ENCODE data around the gene GRIA1. TPM values are rescaled to one million over a fixed set of nuclear protein-coding genes. Genes with fewer than 3 reads are reported as not detected.

Gene GRIA1
- total RNA-seq, 1 experiment from 2014 or later, result not detected

DNA sequence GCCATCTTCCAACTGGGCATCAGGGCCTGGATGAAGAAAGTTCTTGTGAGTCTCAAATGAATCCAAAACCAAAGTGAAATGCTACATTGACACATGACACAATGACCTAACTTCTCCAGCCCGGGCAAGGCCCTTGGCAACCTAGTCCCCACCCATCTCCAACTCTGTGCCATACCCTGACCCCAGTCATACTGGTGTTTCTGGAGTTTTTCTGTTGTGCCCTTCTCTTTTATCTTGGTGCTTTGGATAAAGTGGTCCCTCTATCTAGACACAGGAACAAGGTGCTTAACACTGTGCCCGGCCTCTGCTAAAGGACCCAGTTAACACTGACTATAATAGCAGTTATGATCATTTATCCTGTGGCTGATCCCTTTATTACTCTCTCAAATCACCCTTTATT lies 149.8 kb downstream of the GRIA1 start:
- DNase-seq, result no peak
- Histone ChIP-seq H3K4me2 (ENCODE audit: low read depth, low read length, poor library complexity, severe bottlenecking) (no peak overlapping the region), H3K9me2 (replicated peaks; ENCODE audit: insufficient read depth, low read length) (no peaks in the 10 kb centered on the region), H3K79me2 (ENCODE audit: low read length) (no peaks in the 10 kb centered on the region), H3K27ac (ENCODE audit: low read length) (no peak overlapping the region), H3K9ac (ENCODE audit: low read length) (no peak overlapping the region), H3K27me3 (ENCODE audit: low read length) (no peaks in the 10 kb centered on the region), H3K4me3 (ENCODE audit: low read length) (no peak overlapping the region), H3K4me1 (ENCODE audit: low read length) (no peaks in the 10 kb centered on the region), H2AFZ (ENCODE audit: low read length) (no peak overlapping the region), H3K9me3 (ENCODE audit: low read length) (no peaks in the 10 kb centered on the region), H4K20me1 (ENCODE audit: insufficient read depth, low read depth, low read length) (no peaks in the 10 kb centered on the region), H3K36me3 (ENCODE audit: insufficient read depth, low read length) (no peaks in the 10 kb centered on the region)

DNA sequence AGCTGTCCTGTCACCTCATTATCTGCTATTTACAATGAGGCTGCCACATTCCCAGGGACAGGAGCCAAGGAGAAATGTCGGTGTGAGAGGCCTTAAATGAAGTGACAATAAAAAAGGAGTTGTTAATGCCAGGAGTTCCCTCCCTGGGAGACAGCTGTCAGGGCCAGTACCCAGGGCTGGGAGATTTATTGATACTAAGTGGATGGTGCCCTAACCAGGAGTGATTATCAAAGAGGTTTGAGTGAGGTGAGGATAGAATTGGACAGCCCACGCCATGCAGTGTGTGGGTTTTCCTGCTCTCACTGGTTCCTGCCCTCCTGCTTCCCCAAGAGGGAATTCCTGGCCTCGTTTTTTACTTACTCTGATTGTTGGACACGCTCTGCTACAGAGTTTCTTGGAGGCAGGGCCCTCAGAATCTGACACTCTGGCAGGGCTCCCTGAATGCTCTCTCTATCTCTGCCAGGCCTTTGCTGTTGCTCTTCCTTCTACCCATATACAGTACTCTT lies 150.8 kb downstream of the GRIA1 start:
- Histone ChIP-seq H3K27me3 (ENCODE audit: low read length) (no peaks in the 10 kb centered on the region), H3K4me3 (ENCODE audit: low read length) (no peak overlapping the region), H3K4me1 (ENCODE audit: low read length) (no peaks in the 10 kb centered on the region), H4K20me1 (ENCODE audit: insufficient read depth, low read depth, low read length) (no peaks in the 10 kb centered on the region), H3K27ac (ENCODE audit: low read length) (no peak overlapping the region), H3K36me3 (ENCODE audit: insufficient read depth, low read length) (no peaks in the 10 kb centered on the region), H2AFZ (ENCODE audit: low read length) (no peak overlapping the region), H3K9me3 (ENCODE audit: low read length) (no peaks in the 10 kb centered on the region), H3K9me2 (replicated peaks; ENCODE audit: insufficient read depth, low read length) (no peaks in the 10 kb centered on the region), H3K4me2 (ENCODE audit: low read depth, low read length, poor library complexity, severe bottlenecking) (no peak overlapping the region), H3K79me2 (ENCODE audit: low read length) (no peaks in the 10 kb centered on the region), H3K9ac (ENCODE audit: low read length) (no peak overlapping the region)
- DNase-seq, result no peak

- no peaks in the 10 kb centered on the region for H3K27me3 ChIP-seq (ENCODE audit: low read length)
- H2AFZ ChIP-seq (ENCODE audit: low read length), result no peak overlapping the region
- no peaks in the 10 kb centered on the region for H3K9me3 ChIP-seq (ENCODE audit: low read length)
- H3K9me2 ChIP-seq (replicated peaks; ENCODE audit: insufficient read depth, low read length), result no peaks in the 10 kb centered on the region
- H3K4me2 ChIP-seq (ENCODE audit: low read depth, low read length, poor library complexity, severe bottlenecking), result no peak overlapping the region
- H4K20me1 ChIP-seq (ENCODE audit: insufficient read depth, low read depth, low read length), result no peaks in the 10 kb centered on the region
- H3K79me2 ChIP-seq (ENCODE audit: low read length), result no peaks in the 10 kb centered on the region
- no peak overlapping the region for H3K27ac ChIP-seq (ENCODE audit: low read length)
- no peak overlapping the region for H3K9ac ChIP-seq (ENCODE audit: low read length)
- H3K4me3 ChIP-seq (ENCODE audit: low read length), result no peak overlapping the region
- peaks cover 7% of the 10 kb centered on the region for H3K4me1 ChIP-seq (ENCODE audit: low read length)
- no peak for DNase-seq
- no peaks in the 10 kb centered on the region for H3K36me3 ChIP-seq (ENCODE audit: insufficient read depth, low read length)
Observed at GRCh38 chr5:153654504-153655200, 164.2 kb downstream of the GRIA1 start.

DNA sequence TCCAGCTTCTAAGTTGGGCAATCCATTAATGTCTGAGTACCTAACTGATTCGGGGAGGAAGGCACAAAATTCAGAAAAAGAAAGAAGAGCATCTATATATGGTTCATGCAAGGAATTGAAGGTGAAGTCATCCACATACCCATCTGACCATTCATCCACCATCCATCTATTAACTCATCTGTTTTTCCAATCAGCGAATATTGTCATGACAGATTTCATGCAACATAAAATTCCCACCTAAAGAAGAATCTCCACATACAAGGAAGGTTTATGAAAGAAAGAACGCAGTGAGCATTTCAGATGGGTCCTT lies 164.7 kb downstream of the GRIA1 start:
- no peak overlapping the region for H2AFZ ChIP-seq (ENCODE audit: low read length)
- no peaks in the 10 kb centered on the region for H3K9me2 ChIP-seq (replicated peaks; ENCODE audit: insufficient read depth, low read length)
- no peak for DNase-seq
- no peaks in the 10 kb centered on the region for H3K36me3 ChIP-seq (ENCODE audit: insufficient read depth, low read length)
- peaks cover 7% of the 10 kb centered on the region for H3K4me1 ChIP-seq (ENCODE audit: low read length)
- H3K79me2 ChIP-seq (ENCODE audit: low read length), result no peaks in the 10 kb centered on the region
- no peak overlapping the region for H3K4me3 ChIP-seq (ENCODE audit: low read length)
- H3K9me3 ChIP-seq (ENCODE audit: low read length), result no peaks in the 10 kb centered on the region
- no peak overlapping the region for H3K27ac ChIP-seq (ENCODE audit: low read length)
- H3K4me2 ChIP-seq (ENCODE audit: low read depth, low read length, poor library complexity, severe bottlenecking), result no peak overlapping the region
- no peaks in the 10 kb centered on the region for H4K20me1 ChIP-seq (ENCODE audit: insufficient read depth, low read depth, low read length)
- no peaks in the 10 kb centered on the region for H3K27me3 ChIP-seq (ENCODE audit: low read length)
- no peak overlapping the region for H3K9ac ChIP-seq (ENCODE audit: low read length)

DNA sequence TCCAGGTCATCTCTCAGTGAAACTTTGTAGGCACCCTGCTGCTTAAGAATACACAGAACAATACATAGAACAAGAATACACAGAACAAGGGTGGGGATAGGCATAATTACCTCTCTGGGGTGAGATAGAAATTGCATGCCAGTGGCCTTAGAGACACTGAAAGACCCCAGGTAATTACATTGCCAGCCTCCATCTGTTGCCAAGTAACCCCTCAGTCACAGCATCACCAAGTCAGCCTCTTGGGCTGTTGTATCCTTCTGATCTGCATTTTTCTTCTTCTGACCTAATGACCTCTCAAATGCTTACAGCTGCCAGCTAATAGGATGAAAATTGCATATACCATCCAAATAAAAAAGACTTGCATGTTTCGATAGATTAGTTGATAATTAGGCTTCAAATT lies 167.7 kb downstream of the GRIA1 start:
- Histone ChIP-seq H3K79me2 (ENCODE audit: low read length) (no peaks in the 10 kb centered on the region), H2AFZ (ENCODE audit: low read length) (no peak overlapping the region), H3K4me3 (ENCODE audit: low read length) (no peak overlapping the region), H3K27me3 (ENCODE audit: low read length) (no peaks in the 10 kb centered on the region), H3K36me3 (ENCODE audit: insufficient read depth, low read length) (no peaks in the 10 kb centered on the region), H3K9me3 (ENCODE audit: low read length) (no peaks in the 10 kb centered on the region), H3K27ac (ENCODE audit: low read length) (no peak overlapping the region), H3K9ac (ENCODE audit: low read length) (no peak overlapping the region), H3K4me2 (ENCODE audit: low read depth, low read length, poor library complexity, severe bottlenecking) (no peak overlapping the region), H3K4me1 (ENCODE audit: low read length) (peaks cover 7% of the 10 kb centered on the region), H4K20me1 (ENCODE audit: insufficient read depth, low read depth, low read length) (no peaks in the 10 kb centered on the region), H3K9me2 (replicated peaks; ENCODE audit: insufficient read depth, low read length) (no peaks in the 10 kb centered on the region)
- no peak for DNase-seq

GRCh38 chr5:153658606-153659005 lies 168.1 kb downstream of the GRIA1 start:
- DNase-seq, result no peak
- Histone ChIP-seq H3K9me3 (ENCODE audit: low read length) (no peaks in the 10 kb centered on the region), H2AFZ (ENCODE audit: low read length) (no peak overlapping the region), H3K79me2 (ENCODE audit: low read length) (no peaks in the 10 kb centered on the region), H3K4me1 (ENCODE audit: low read length) (peaks cover 7% of the 10 kb centered on the region), H4K20me1 (ENCODE audit: insufficient read depth, low read depth, low read length) (no peaks in the 10 kb centered on the region), H3K36me3 (ENCODE audit: insufficient read depth, low read length) (no peaks in the 10 kb centered on the region), H3K9ac (ENCODE audit: low read length) (no peak overlapping the region), H3K27ac (ENCODE audit: low read length) (no peak overlapping the region), H3K4me3 (ENCODE audit: low read length) (no peak overlapping the region), H3K9me2 (replicated peaks; ENCODE audit: insufficient read depth, low read length) (no peaks in the 10 kb centered on the region), H3K4me2 (ENCODE audit: low read depth, low read length, poor library complexity, severe bottlenecking) (no peak overlapping the region), H3K27me3 (ENCODE audit: low read length) (no peaks in the 10 kb centered on the region)

DNA sequence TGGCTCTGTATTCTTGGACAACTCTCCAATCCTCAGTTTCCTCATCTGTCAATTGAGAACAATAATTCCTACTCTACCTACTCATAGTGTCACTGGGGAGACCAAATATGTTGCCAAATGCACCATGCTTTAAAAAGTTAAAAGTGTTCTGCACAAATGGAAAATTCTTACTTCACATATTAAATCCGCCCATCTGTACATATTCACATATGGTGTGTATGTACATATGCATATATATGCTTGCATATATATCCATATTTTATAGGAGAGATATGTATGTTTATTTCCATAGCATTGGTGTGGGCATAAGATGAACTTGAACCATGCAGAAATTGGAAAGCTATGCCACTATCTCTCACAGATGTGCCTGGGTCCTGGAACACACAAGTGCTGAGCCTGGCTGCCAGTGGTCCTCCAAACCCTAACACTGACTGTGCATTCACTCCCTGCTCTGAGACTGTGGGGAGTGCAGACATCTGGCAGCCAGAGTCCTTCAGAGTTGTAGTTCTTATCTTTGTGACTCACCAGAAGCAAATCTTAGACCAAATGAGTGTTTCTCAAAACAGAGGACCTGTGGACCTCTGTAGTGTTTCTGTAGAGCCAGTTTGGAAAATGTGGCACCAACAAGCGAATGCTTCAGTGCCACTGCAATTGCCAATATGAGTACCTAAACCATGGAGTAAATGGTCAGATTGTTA lies 168.7 kb downstream of the GRIA1 start:
- DNase-seq, result no peak
- Histone ChIP-seq H3K27ac (ENCODE audit: low read length) (no peak overlapping the region), H3K79me2 (ENCODE audit: low read length) (no peaks in the 10 kb centered on the region), H3K4me3 (ENCODE audit: low read length) (no peak overlapping the region), H3K27me3 (ENCODE audit: low read length) (no peaks in the 10 kb centered on the region), H4K20me1 (ENCODE audit: insufficient read depth, low read depth, low read length) (no peaks in the 10 kb centered on the region), H2AFZ (ENCODE audit: low read length) (no peak overlapping the region), H3K9ac (ENCODE audit: low read length) (no peak overlapping the region), H3K4me2 (ENCODE audit: low read depth, low read length, poor library complexity, severe bottlenecking) (no peak overlapping the region), H3K9me3 (ENCODE audit: low read length) (no peaks in the 10 kb centered on the region), H3K36me3 (ENCODE audit: insufficient read depth, low read length) (no peaks in the 10 kb centered on the region), H3K9me2 (replicated peaks; ENCODE audit: insufficient read depth, low read length) (no peaks in the 10 kb centered on the region), H3K4me1 (ENCODE audit: low read length) (peaks cover 7% of the 10 kb centered on the region)

- Histone ChIP-seq H3K9ac (ENCODE audit: low read length) (no peak overlapping the region), H3K4me3 (ENCODE audit: low read length) (no peak overlapping the region), H3K27me3 (ENCODE audit: low read length) (no peaks in the 10 kb centered on the region), H3K9me3 (ENCODE audit: low read length) (no peaks in the 10 kb centered on the region), H3K4me1 (ENCODE audit: low read length) (peaks cover 7% of the 10 kb centered on the region), H3K27ac (ENCODE audit: low read length) (no peak overlapping the region), H4K20me1 (ENCODE audit: insufficient read depth, low read depth, low read length) (no peaks in the 10 kb centered on the region), H3K79me2 (ENCODE audit: low read length) (no peaks in the 10 kb centered on the region), H2AFZ (ENCODE audit: low read length) (no peak overlapping the region), H3K36me3 (ENCODE audit: insufficient read depth, low read length) (no peaks in the 10 kb centered on the region), H3K9me2 (replicated peaks; ENCODE audit: insufficient read depth, low read length) (no peaks in the 10 kb centered on the region), H3K4me2 (ENCODE audit: low read depth, low read length, poor library complexity, severe bottlenecking) (no peak overlapping the region)
- DNase-seq, result no peak
Observed at GRCh38 chr5:153660919-153661318, 170.4 kb downstream of the GRIA1 start.

Measured in Karpas-422 (cell line).